Sigmoid colon (tissue), 4 donors: Measurements from ENCODE around the gene SPARCL1.

ENCODE experiments used
- EP300 ChIP-seq, 4 donors: sonication (generic); formaldehyde crosslinking; IDR thresholded peaks; one replicate each; pipeline ENCODE4 v1.6.1; 2017; ENCODE audit warnings: antibody characterized with exemption in 4 of 4
- POLR2A ChIP-seq, 2 donors: fragments of 450-650 bp; IDR thresholded peaks; one replicate each; pipeline ENCODE4 v1.6.1; 2016; ENCODE audit warnings: antibody characterized with exemption in 2 of 2, mild to moderate bottlenecking in 2 of 2, moderate library complexity in 2 of 2
- POLR2AphosphoS5 ChIP-seq, 4 donors: sonication (generic); formaldehyde crosslinking; IDR thresholded peaks; one replicate each; pipeline ENCODE4 v1.6.1; 2017; ENCODE audit warnings: antibody characterized with exemption in 4 of 4
- TF ChIP-seq, protein P1 (sequence below), 4 experiments: fragments of 450-650 bp in 3 of 4; fragments of 200-600 bp in 1 of 4; IDR thresholded peaks; one replicate each; pipeline ENCODE4 v1.5.1; 2016 to 2019; ENCODE audit warnings: antibody characterized with exemption in 4 of 4, mild to moderate bottlenecking in 3 of 4, moderate library complexity in 2 of 4

GRCh38 chr4:87428979-87429378 lies 100.2 kb downstream of the SPARCL1 start:
- TF ChIP-seq, protein P1, sequence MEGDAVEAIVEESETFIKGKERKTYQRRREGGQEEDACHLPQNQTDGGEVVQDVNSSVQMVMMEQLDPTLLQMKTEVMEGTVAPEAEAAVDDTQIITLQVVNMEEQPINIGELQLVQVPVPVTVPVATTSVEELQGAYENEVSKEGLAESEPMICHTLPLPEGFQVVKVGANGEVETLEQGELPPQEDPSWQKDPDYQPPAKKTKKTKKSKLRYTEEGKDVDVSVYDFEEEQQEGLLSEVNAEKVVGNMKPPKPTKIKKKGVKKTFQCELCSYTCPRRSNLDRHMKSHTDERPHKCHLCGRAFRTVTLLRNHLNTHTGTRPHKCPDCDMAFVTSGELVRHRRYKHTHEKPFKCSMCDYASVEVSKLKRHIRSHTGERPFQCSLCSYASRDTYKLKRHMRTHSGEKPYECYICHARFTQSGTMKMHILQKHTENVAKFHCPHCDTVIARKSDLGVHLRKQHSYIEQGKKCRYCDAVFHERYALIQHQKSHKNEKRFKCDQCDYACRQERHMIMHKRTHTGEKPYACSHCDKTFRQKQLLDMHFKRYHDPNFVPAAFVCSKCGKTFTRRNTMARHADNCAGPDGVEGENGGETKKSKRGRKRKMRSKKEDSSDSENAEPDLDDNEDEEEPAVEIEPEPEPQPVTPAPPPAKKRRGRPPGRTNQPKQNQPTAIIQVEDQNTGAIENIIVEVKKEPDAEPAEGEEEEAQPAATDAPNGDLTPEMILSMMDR (IDR thresholded peaks at IDR 0.05) = no peak
- TF ChIP-seq POLR2A (IDR thresholded peaks at IDR 0.05) (no peak), POLR2AphosphoS5 (IDR thresholded peaks at IDR 0.05) (no peak), EP300 (IDR thresholded peaks at IDR 0.05) (no peak)
